HG03432 (cell line): ENCODE data around the gene RNF150.
A peak's percentile ranks its signal among the peaks of the same experiment; 100 is the strongest.

ENCODE experiments used
- ATAC-seq: cut with Tn5 transposase; IDR thresholded peaks from one replicate; pipeline ENCODE4 v1.9.1; 2021; ENCODE audit warnings: mild to moderate bottlenecking, moderate library complexity; ENCODE audit not compliant: unreplicated experiment

The RNF150 gene

GRCh38 chr4:141132072-141132708 lies 1.1 kb downstream of the RNF150 start:
- peak; percentile 26 for ATAC-seq

GRCh38 chr4:141131723-141132071 lies 1.6 kb downstream of the RNF150 start:
- ATAC-seq: no peak

GRCh38 chr4:141130947-141131605 lies 2.2 kb downstream of the RNF150 start:
- ATAC-seq: no peak

- no peak for ATAC-seq
Measured at GRCh38 chr4:141127884-141128283, 5.4 kb downstream of the RNF150 start.

GRCh38 chr4:141126769-141127168 lies 6.5 kb downstream of the RNF150 start:
- no peak for ATAC-seq

- no peak for ATAC-seq
Measured at GRCh38 chr4:141124224-141124623, 9.0 kb downstream of the RNF150 start.

GRCh38 chr4:141121768-141122454 lies 11.4 kb downstream of the RNF150 start:
- peak; percentile 98 for ATAC-seq

GRCh38 chr4:141121101-141121500 lies 12.2 kb downstream of the RNF150 start:
- no peak for ATAC-seq

- ATAC-seq: no peak
Measured at GRCh38 chr4:141120036-141120593, 13.2 kb downstream of the RNF150 start.

GRCh38 chr4:141119071-141119470 lies 14.2 kb downstream of the RNF150 start:
- no peak for ATAC-seq

- no peak for ATAC-seq
Measured at GRCh38 chr4:141118381-141118780, 14.9 kb downstream of the RNF150 start.

GRCh38 chr4:141117935-141118334 lies 15.3 kb downstream of the RNF150 start:
- ATAC-seq: no peak

GRCh38 chr4:141109983-141110382 lies 23.3 kb downstream of the RNF150 start:
- ATAC-seq: no peak

- no peak for ATAC-seq
Measured at GRCh38 chr4:141107927-141108326, 25.3 kb downstream of the RNF150 start.

- no peak for ATAC-seq
Measured at GRCh38 chr4:141102367-141102766, 30.9 kb downstream of the RNF150 start.

GRCh38 chr4:141101511-141101910 lies 31.8 kb downstream of the RNF150 start:
- ATAC-seq: no peak

- no peak for ATAC-seq
Measured at GRCh38 chr4:141099326-141099725, 33.9 kb downstream of the RNF150 start.

GRCh38 chr4:141098163-141098562 lies 35.1 kb downstream of the RNF150 start:
- no peak for ATAC-seq

- no peak for ATAC-seq
Measured at GRCh38 chr4:141090473-141090872, 42.8 kb downstream of the RNF150 start.

- no peak for ATAC-seq
Measured at GRCh38 chr4:141081921-141082395, 51.3 kb downstream of the RNF150 start.

GRCh38 chr4:141080668-141081067 lies 52.6 kb downstream of the RNF150 start:
- no peak for ATAC-seq
